Measurements from ENCODE around the gene OR4M2. TPM values are rescaled to one million over a fixed set of nuclear protein-coding genes. Genes with fewer than 3 reads are reported as not detected.
"Not testable (repeated sequence)": the region's sequence is repeated elsewhere in the genome, so short reads cannot be mapped to it uniquely, and the experiment has no call there.

The OR4M2 gene, protein sequence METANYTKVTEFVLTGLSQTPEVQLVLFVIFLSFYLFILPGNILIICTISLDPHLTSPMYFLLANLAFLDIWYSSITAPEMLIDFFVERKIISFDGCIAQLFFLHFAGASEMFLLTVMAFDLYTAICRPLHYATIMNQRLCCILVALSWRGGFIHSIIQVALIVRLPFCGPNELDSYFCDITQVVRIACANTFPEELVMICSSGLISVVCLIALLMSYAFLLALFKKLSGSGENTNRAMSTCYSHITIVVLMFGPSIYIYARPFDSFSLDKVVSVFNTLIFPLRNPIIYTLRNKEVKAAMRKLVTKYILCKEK
- total RNA-seq (2021; fragmentation: NEBNext Ultra II Directional; extraction: Animal tissue kit (Norgen Biotek cat#: 25700)) = not detected
- long read RNA-seq = 0 reads

DNA sequence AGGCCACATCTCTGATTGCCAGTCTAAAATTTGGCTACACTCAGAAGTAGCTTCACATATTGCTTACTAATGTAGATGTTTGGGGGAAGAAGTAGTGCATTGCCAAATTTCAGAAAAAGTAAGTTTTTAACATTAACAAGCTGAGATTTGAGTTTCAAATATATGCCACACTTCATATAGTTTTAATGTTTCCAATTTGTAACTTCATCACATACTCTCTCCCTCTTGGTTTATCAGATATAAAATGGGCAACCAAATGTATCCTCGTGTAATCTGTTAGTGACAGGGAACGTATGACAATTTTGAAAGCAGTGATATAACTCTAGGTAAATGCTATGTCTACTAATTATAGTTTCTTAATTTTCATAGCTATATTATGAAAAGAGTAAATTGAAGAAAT lies at the start of gene OR4M2:
TSS of gene OR4M2 (plus strand) at position 301 of the 400 bp plus-strand sequence. CDS start at position 399, 98 bp downstream.
- H3K27ac Mint-ChIP-seq; H3K4me3 Mint-ChIP-seq; H3K36me3 Mint-ChIP-seq (ENCODE audit: low read depth); H3K4me1 Mint-ChIP-seq (ENCODE audit: low read depth); H3K27me3 Mint-ChIP-seq (ENCODE audit: insufficient read depth); DNase-seq; H3K9me3 Mint-ChIP-seq: not testable (repeated sequence)

DNA sequence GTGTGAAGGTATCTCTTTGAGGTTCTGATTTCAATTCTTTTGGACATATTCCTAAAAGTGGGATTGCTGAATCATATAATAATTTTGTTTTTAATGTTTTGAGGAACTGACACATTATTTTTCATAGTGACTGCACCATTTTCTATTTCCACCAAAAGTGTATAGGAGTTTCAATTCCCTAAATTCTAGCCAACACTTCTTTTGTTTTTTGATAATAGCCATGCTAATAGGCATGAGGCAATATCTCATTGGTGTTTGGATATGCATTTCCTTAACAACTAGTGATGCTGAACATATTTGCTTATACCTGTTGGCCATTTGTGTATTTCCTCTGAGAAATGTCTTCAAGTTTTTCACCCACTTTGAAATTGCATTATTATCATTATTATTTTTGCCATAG lies 11.1 kb upstream of the OR4M2 start:
- H3K27ac Mint-ChIP-seq; H3K9me3 Mint-ChIP-seq; H3K4me1 Mint-ChIP-seq (ENCODE audit: low read depth); DNase-seq; H3K27me3 Mint-ChIP-seq (ENCODE audit: insufficient read depth); H3K4me3 Mint-ChIP-seq; H3K36me3 Mint-ChIP-seq (ENCODE audit: low read depth): not testable (repeated sequence)

DNA sequence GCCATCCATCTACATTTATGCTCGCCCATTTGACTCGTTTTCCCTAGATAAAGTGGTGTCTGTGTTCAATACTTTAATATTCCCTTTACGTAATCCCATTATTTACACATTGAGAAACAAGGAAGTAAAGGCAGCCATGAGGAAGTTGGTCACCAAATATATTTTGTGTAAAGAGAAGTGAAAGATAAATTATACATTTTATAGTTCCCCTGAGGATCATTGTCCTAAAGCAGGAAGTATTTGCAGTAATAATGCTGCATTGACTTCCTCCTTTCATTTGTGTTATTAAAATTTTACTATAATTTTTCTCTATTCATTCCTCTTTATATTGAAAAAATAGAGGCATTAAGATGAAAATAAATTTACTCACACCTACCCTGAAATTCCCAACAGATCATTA lies 1.1 kb downstream of the OR4M2 start:
- not testable (repeated sequence) for H3K4me3 Mint-ChIP-seq; H3K9me3 Mint-ChIP-seq; H3K36me3 Mint-ChIP-seq (ENCODE audit: low read depth); H3K27ac Mint-ChIP-seq; H3K4me1 Mint-ChIP-seq (ENCODE audit: low read depth); DNase-seq; H3K27me3 Mint-ChIP-seq (ENCODE audit: insufficient read depth)

DNA sequence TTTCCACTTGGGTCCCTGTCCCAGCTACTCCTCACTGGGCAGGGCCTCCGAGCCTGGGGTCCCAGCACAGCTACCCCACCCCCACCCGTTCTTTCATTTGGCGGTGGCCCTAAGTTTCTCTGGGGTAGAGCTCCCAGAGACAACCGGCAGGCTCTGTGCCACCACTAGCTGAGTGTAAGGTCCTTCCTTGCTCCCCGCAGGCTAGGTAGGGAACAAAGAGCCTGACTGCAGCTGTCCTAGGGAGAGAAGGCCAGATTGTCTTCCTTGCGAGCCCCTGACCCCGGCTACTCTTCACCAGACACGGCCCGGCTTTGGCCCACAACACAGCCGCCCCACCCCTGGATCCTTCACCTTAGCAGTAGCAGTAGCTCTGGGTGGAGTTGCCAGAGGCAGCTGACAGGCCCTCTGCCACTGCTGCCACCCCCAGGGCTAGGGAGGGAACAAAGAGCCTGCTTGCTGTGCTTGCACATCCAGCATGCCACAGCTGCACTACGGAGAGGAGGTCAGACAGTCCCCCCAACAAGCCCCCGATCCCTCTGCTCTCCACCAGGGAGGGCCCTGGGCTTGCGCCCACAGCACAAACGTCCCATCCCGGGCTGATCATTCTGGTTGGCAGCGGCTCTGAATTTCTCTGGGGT lies 18.4 kb downstream of the OR4M2 start:
- H3K4me1 Mint-ChIP-seq (ENCODE audit: low read depth); DNase-seq; H3K36me3 Mint-ChIP-seq (ENCODE audit: low read depth); H3K4me3 Mint-ChIP-seq; H3K27me3 Mint-ChIP-seq (ENCODE audit: insufficient read depth); H3K27ac Mint-ChIP-seq; H3K9me3 Mint-ChIP-seq: not testable (repeated sequence)

DNA sequence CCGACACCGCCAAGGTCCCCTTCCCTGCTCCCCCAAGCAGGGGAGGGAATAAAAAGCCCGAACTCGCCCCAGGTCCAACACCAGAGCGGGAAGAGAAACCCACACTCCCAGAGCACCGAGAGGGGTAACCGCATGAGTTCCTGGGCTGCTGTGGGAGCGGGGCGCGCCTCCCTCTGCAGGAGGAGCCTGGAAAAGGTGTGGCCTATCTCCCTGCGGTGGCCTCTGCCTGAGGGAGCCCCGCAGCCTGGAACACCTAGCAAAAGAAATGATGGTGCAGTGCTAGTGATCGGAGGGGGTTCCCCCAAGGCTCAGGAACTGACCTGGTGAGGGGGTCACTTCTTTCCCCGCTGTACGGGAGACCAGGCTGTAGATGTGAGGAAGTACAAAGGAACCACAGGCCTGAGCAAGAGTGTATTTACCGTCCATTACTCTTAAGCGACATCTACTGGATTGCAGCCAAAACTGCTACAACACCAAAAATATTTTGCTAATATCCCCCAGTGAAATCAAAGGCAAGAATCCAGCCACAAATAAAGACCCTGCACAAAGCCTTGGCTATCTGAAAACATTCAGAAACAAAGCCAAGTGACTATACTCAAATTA lies 19.1 kb downstream of the OR4M2 start:
- H3K9me3 Mint-ChIP-seq; H3K4me3 Mint-ChIP-seq; DNase-seq; H3K4me1 Mint-ChIP-seq (ENCODE audit: low read depth); H3K27ac Mint-ChIP-seq; H3K27me3 Mint-ChIP-seq (ENCODE audit: insufficient read depth); H3K36me3 Mint-ChIP-seq (ENCODE audit: low read depth): not testable (repeated sequence)

DNA sequence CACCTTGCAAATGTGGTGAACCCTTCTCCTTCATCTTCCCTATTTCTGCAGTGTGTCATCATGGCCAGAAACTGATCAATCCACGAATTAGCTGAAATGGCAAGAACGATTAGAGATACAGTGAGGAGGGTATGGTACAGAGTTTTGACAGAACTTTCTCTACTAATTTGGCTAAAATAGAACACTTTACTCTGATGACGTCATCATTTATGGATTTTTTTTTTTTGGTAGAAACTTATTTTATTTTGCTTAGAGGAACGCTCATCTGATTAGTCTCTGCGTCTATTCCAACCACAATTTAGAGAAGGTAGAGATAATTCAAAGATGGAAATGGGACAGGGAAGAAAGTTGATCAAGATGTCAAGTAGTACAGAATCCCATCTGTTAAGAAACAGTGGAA lies 41.7 kb downstream of the OR4M2 start:
- H3K27ac Mint-ChIP-seq; DNase-seq; H3K36me3 Mint-ChIP-seq (ENCODE audit: low read depth); H3K4me3 Mint-ChIP-seq; H3K4me1 Mint-ChIP-seq (ENCODE audit: low read depth); H3K9me3 Mint-ChIP-seq; H3K27me3 Mint-ChIP-seq (ENCODE audit: insufficient read depth): not testable (repeated sequence)

Other genes starting within 250 kb of the OR4M2 start
- not detected for gene POTEB, start 202.8 kb upstream of the OR4M2 start, total RNA-seq (2021; fragmentation: NEBNext Ultra II Directional; extraction: Animal tissue kit (Norgen Biotek cat#: 25700))